Activated naive CD4-positive, alpha-beta T cell treated with anti-CD3 and anti-CD28 coated beads, Interleukin-2, amount 10 ng/mL, durations not matched to agents 7 days and 5 days (primary cell): ENCODE results near the gene TM4SF4.

Experiments
- CTCF ChIA-PET: fragments of 350-600 bp; sonication (Branson Sonifier 250); formaldehyde crosslinking; loops from one replicate; lab custom pipeline; 2021; ENCODE audit warnings: antibody characterized with exemption; lab: Charles Lee
- DNase-seq: peaks from one replicate; pipeline ENCODE4 v3.0.0-alpha.2; 2020
- H3K27ac Mint-ChIP-seq: one replicate; pipeline ENCODE4 v1.8.0; 2021; ENCODE audit warnings: mild to moderate bottlenecking, moderate library complexity, mixed read lengths
- H3K27me3 Mint-ChIP-seq: one replicate; pipeline ENCODE4 v1.8.0; 2021; ENCODE audit warnings: mild to moderate bottlenecking, mixed read lengths
- H3K36me3 Mint-ChIP-seq: one replicate; pipeline ENCODE4 v1.8.0; 2021; ENCODE audit warnings: mixed read lengths
- H3K4me1 Mint-ChIP-seq: one replicate; pipeline ENCODE4 v1.8.0; 2021; ENCODE audit warnings: mixed read lengths
- H3K4me3 Mint-ChIP-seq: one replicate; pipeline ENCODE4 v1.8.0; 2021; ENCODE audit warnings: mild to moderate bottlenecking, moderate library complexity, mixed read lengths
- H3K9me3 Mint-ChIP-seq: one replicate; pipeline ENCODE4 v1.8.0; 2021; ENCODE audit warnings: mixed read lengths

TM4SF4 gene

GRCh38 chr3:149481491-149481890, 7.0 kb downstream of the TM4SF4 start:
- H3K4me3 Mint-ChIP-seq, result no peak overlapping the region
- no peaks in the 10 kb centered on the region for H3K36me3 Mint-ChIP-seq
- peaks cover 13% of the 10 kb centered on the region for H3K27me3 Mint-ChIP-seq
- CTCF ChIA-PET, result interaction anchor here (0.6 kb wide), 1 partner anchor 644 kb away, joined by 3 read pairs; no protein-coding TSS in a partner anchor
- no peak overlapping the region for H3K27ac Mint-ChIP-seq
- no peak for DNase-seq
- H3K9me3 Mint-ChIP-seq, result no peaks in the 10 kb centered on the region
- H3K4me1 Mint-ChIP-seq, result no peaks in the 10 kb centered on the region

- H3K27ac Mint-ChIP-seq, result no peak overlapping the region
- CTCF ChIA-PET, result interaction anchor here (1.3 kb wide), 1 partner anchor 9 kb away, joined by 4 read pairs; no protein-coding TSS in a partner anchor
These were observed 12.2 kb downstream of the TM4SF4 start for GRCh38 chr3:149486726-149487125.

GRCh38 chr3:149487598-149488197, 13.2 kb downstream of the TM4SF4 start:
- Mint-ChIP-seq H3K27me3 (peaks cover 22% of the 10 kb centered on the region), H3K4me3 (no peak overlapping the region), H3K36me3 (no peaks in the 10 kb centered on the region), H3K9me3 (no peaks in the 10 kb centered on the region), H3K4me1 (no peaks in the 10 kb centered on the region), H3K27ac (no peak overlapping the region)
- peak; percentile 43 for DNase-seq
- CTCF ChIA-PET, result interaction anchor here (0.7 to 1.3 kb wide), 3 partner anchors 8 to 27 kb away, joined by 3 read pairs; no protein-coding TSS in a partner anchor

More at GRCh38 chr3:149486726-149487125, 12.2 kb downstream of the TM4SF4 start:
- DNase-seq, result no peak
- Mint-ChIP-seq H3K9me3 (no peaks in the 10 kb centered on the region), H3K4me3 (no peak overlapping the region), H3K27me3 (peaks cover 21% of the 10 kb centered on the region), H3K4me1 (no peaks in the 10 kb centered on the region), H3K36me3 (no peaks in the 10 kb centered on the region)

- no peak for DNase-seq
- Mint-ChIP-seq H3K36me3 (no peaks in the 10 kb centered on the region), H3K4me1 (no peaks in the 10 kb centered on the region), H3K9me3 (no peaks in the 10 kb centered on the region), H3K27ac (no peak overlapping the region), H3K27me3 (peaks cover 29% of the 10 kb centered on the region), H3K4me3 (no peak overlapping the region)
- CTCF ChIA-PET, result interaction anchor here (0.6 to 1.3 kb wide), 2 partner anchors 9 to 534 kb away, joined by 3 read pairs; no protein-coding TSS in a partner anchor
These were observed 14.7 kb downstream of the TM4SF4 start for GRCh38 chr3:149489060-149489690.

GRCh38 chr3:149490260-149490971, 15.9 kb downstream of the TM4SF4 start:
- H3K27ac Mint-ChIP-seq, result no peak overlapping the region
- peaks cover 33% of the 10 kb centered on the region for H3K27me3 Mint-ChIP-seq
- H3K9me3 Mint-ChIP-seq, result no peaks in the 10 kb centered on the region
- no peak overlapping the region for H3K4me3 Mint-ChIP-seq
- H3K4me1 Mint-ChIP-seq, result no peaks in the 10 kb centered on the region
- CTCF ChIA-PET, result interaction anchor here (0.6 to 0.7 kb wide), 2 partner anchors 10 to 17 kb away, joined by 3 read pairs; no protein-coding TSS in a partner anchor
- DNase-seq, result no peak
- H3K36me3 Mint-ChIP-seq, result no peaks in the 10 kb centered on the region

GRCh38 chr3:149493315-149494021, 19.0 kb downstream of the TM4SF4 start:
- Mint-ChIP-seq H3K27ac (no peak overlapping the region), H3K4me1 (no peaks in the 10 kb centered on the region), H3K27me3 (peaks cover 35% of the 10 kb centered on the region), H3K9me3 (no peaks in the 10 kb centered on the region), H3K36me3 (no peaks in the 10 kb centered on the region), H3K4me3 (no peak overlapping the region)
- DNase-seq, result no peak
- CTCF ChIA-PET, result interaction anchor here (0.9 to 1.8 kb wide), 2 partner anchors 9 to 315 kb away, joined by 3 to 8 read pairs; no protein-coding TSS in a partner anchor

- Mint-ChIP-seq H3K36me3 (no peaks in the 10 kb centered on the region), H3K27me3 (peaks cover 38% of the 10 kb centered on the region), H3K27ac (no peak overlapping the region), H3K4me1 (no peaks in the 10 kb centered on the region), H3K9me3 (no peaks in the 10 kb centered on the region), H3K4me3 (no peak overlapping the region)
- peak; percentile 54 for DNase-seq
- CTCF ChIA-PET, result interaction anchor here (0.6 to 1.8 kb wide), 5 partner anchors 17 to 314 kb away, joined by 3 to 8 read pairs (median 3); no protein-coding TSS in a partner anchor
These were observed 19.7 kb downstream of the TM4SF4 start for GRCh38 chr3:149494022-149494758.

GRCh38 chr3:149494759-149495580, 20.5 kb downstream of the TM4SF4 start:
- no peak for DNase-seq
- Mint-ChIP-seq H3K9me3 (no peaks in the 10 kb centered on the region), H3K4me1 (no peaks in the 10 kb centered on the region), H3K4me3 (no peak overlapping the region), H3K36me3 (no peaks in the 10 kb centered on the region), H3K27ac (no peak overlapping the region), H3K27me3 (peaks cover 35% of the 10 kb centered on the region)
- CTCF ChIA-PET, result interaction anchor here (0.6 to 1.9 kb wide), 6 partner anchors 15 to 540 kb away, joined by 3 to 5 read pairs (median 3); no protein-coding TSS in a partner anchor

GRCh38 chr3:149495581-149496125, 21.2 kb downstream of the TM4SF4 start:
- no peaks in the 10 kb centered on the region for H3K36me3 Mint-ChIP-seq
- DNase-seq, result no peak
- no peak overlapping the region for H3K4me3 Mint-ChIP-seq
- H3K27me3 Mint-ChIP-seq, result peaks cover 35% of the 10 kb centered on the region
- CTCF ChIA-PET, result interaction anchor here (0.6 to 1.9 kb wide), 4 partner anchors 15 to 540 kb away, joined by 3 to 5 read pairs (median 4); no protein-coding TSS in a partner anchor
- H3K4me1 Mint-ChIP-seq, result no peaks in the 10 kb centered on the region
- H3K9me3 Mint-ChIP-seq, result no peaks in the 10 kb centered on the region
- H3K27ac Mint-ChIP-seq, result no peak overlapping the region

- no peaks in the 10 kb centered on the region for H3K9me3 Mint-ChIP-seq
- no peaks in the 10 kb centered on the region for H3K36me3 Mint-ChIP-seq
- H3K27me3 Mint-ChIP-seq, result peaks cover 34% of the 10 kb centered on the region
- no peak overlapping the region for H3K27ac Mint-ChIP-seq
- no peak overlapping the region for H3K4me3 Mint-ChIP-seq
- CTCF ChIA-PET, result interaction anchor here (1.4 to 1.9 kb wide), 4 partner anchors 9 to 311 kb away, joined by 3 to 5 read pairs (median 4); no protein-coding TSS in a partner anchor
- no peaks in the 10 kb centered on the region for H3K4me1 Mint-ChIP-seq
- DNase-seq, result no peak
These were observed 22.4 kb downstream of the TM4SF4 start for GRCh38 chr3:149496891-149497290.

GRCh38 chr3:149497966-149498670, 23.6 kb downstream of the TM4SF4 start:
- Mint-ChIP-seq H3K4me1 (no peaks in the 10 kb centered on the region), H3K36me3 (no peaks in the 10 kb centered on the region), H3K4me3 (no peak overlapping the region), H3K27me3 (peaks cover 33% of the 10 kb centered on the region), H3K27ac (no peak overlapping the region), H3K9me3 (no peaks in the 10 kb centered on the region)
- CTCF ChIA-PET, result interaction anchor here (0.8 to 1.6 kb wide), 3 partner anchors 10 to 310 kb away, joined by 3 to 5 read pairs (median 3); no protein-coding TSS in a partner anchor
- DNase-seq, result no peak

- H3K27me3 Mint-ChIP-seq, result peaks cover 20% of the 10 kb centered on the region
- H3K4me3 Mint-ChIP-seq, result no peak overlapping the region
- CTCF ChIA-PET, result no interaction called here
- no peaks in the 10 kb centered on the region for H3K4me1 Mint-ChIP-seq
- no peaks in the 10 kb centered on the region for H3K9me3 Mint-ChIP-seq
- H3K27ac Mint-ChIP-seq, result no peak overlapping the region
- DNase-seq, result no peak
- H3K36me3 Mint-ChIP-seq, result no peaks in the 10 kb centered on the region
These were observed 27.0 kb downstream of the TM4SF4 start for GRCh38 chr3:149501524-149501923.
